Measurements from ENCODE around the gene GET4. TPM values are rescaled to one million over a fixed set of nuclear protein-coding genes. Genes with fewer than 3 reads are reported as not detected.

Gene GET4
- total RNA-seq, 3 donors from 2014 or later (not counting 1 experiment from before 2014, with no cell fraction given): 69.3 to 81.6 (median 73.2) TPM

DNA sequence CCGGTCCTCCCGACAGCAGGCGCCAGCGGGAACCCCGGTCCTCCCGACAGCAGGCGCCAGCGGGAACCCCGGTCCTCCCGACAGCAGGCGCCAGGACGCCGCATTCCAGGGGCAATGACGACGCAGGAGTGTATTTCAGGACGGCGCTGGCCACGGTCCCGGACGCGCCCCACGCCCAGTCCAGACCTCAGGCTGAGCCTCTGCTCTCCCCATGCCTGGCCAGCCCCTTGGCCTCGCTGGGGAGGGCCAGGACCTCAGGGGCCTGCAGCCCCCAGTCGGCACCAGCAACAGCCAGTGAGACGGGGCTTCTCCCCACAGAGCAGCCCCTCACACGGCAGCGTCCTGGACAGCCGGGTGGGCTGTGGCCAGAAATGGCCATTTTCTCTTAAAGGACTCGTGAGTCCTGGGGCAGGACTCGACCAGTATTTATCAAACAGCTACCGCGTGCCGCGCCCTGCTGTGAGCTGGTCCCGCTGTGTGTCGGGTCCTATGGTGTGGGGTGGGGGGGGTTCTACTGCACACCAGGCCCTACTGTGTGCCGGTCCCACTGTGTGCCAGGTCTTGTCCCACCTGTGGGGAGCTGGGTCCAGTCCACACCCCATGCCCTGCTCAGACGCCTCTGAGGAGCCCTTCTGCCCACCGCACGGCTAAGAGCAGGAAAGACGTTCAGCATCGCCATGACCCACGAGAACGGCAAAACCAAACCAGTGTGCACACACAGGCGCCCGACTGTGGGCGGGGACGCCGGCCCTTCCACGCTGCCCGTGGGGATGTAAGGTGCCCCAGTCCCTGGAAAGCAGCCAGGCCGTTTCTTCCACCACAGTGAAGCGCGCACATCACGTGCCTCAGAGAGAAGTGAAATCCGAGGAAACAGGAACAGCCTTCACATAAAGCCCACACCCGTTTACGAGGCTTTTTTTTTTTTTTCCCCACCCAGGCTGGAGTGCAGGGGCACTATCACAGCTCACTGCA, 33.3 kb downstream of the GET4 start:
- peak overlapping the region; percentile 17 for H3K4me3 ChIP-seq (ENCODE audit: low read length)
- TF ChIP-seq CTCF (IDR thresholded peaks at IDR 0.05): peak; percentile 60
- no peak overlapping the region for H3K27ac ChIP-seq (ENCODE audit: low read length)
- peak in 1 of 3 donors; percentile 28 for ATAC-seq
- Mint-ChIP-seq H3K4me3 (peak overlapping the region; percentile 75), H3K27ac (peak overlapping the region; percentile 54 to 60), H3K4me1 (peaks cover 8 to 46% of the 10 kb centered on the region in 2 donors), H3K27me3 (ENCODE audit: low read depth in 2 of 2) (no peaks in the 10 kb centered on the region), H3K9me3 (no peaks in the 10 kb centered on the region), H3K36me3 (no peaks in the 10 kb centered on the region)
- no peaks in the 10 kb centered on the region for H3K27me3 ChIP-seq (ENCODE audit: control insufficient read depth, insufficient read depth, low read length)
- peak in 1 of 2 donors; percentile 51 for DNase-seq
- intact Hi-C loops (cut with micrococcal nuclease): loop anchor here (1.0 to 5.0 kb wide), 2 partner anchors 14 to 1613 kb away; no protein-coding TSS in a partner anchor
- H3K36me3 ChIP-seq (ENCODE audit: control insufficient read depth, insufficient read depth, low read length): no peaks in the 10 kb centered on the region
- peaks cover 46% of the 10 kb centered on the region for H3K4me1 ChIP-seq (ENCODE audit: control insufficient read depth, insufficient read depth, low read length)
- WGBS (ENCODE audit: insufficient coverage): 19% methylated on average over 56 of the region's 58 CpGs
- H3K9me3 ChIP-seq (ENCODE audit: control insufficient read depth, insufficient read depth, low read length): no peaks in the 10 kb centered on the region

- WGBS (ENCODE audit: insufficient coverage): 65% methylated on average over 9 of the region's 11 CpGs
- Mint-ChIP-seq H3K9me3 (no peaks in the 10 kb centered on the region), H3K27ac (peak overlapping the region; percentile 54 to 60), H3K36me3 (no peaks in the 10 kb centered on the region), H3K27me3 (ENCODE audit: low read depth in 2 of 2) (no peaks in the 10 kb centered on the region), H3K4me1 (peaks cover 11 to 43% of the 10 kb centered on the region in 2 donors), H3K4me3 (peak overlapping the region; percentile 75)
- no peaks in the 10 kb centered on the region for H3K36me3 ChIP-seq (ENCODE audit: control insufficient read depth, insufficient read depth, low read length)
- no peak overlapping the region for H3K27ac ChIP-seq (ENCODE audit: low read length)
- no peaks in the 10 kb centered on the region for H3K27me3 ChIP-seq (ENCODE audit: control insufficient read depth, insufficient read depth, low read length)
- intact Hi-C loops (cut with micrococcal nuclease): loop anchor here (1.0 kb wide), 1 partner anchor 13 kb away; no protein-coding TSS in a partner anchor
- ATAC-seq (no peak), DNase-seq (no peak)
- no peak overlapping the region for H3K4me3 ChIP-seq (ENCODE audit: low read length)
- no peak for TF ChIP-seq CTCF (IDR thresholded peaks at IDR 0.05)
- H3K9me3 ChIP-seq (ENCODE audit: control insufficient read depth, insufficient read depth, low read length): no peaks in the 10 kb centered on the region
- peaks cover 50% of the 10 kb centered on the region for H3K4me1 ChIP-seq (ENCODE audit: control insufficient read depth, insufficient read depth, low read length)
Measured at GRCh38 chr7:910441-910861, 34.1 kb downstream of the GET4 start.

- no peak for DNase-seq
- WGBS (ENCODE audit: insufficient coverage): 82% methylated on average over 19 of the region's 19 CpGs
- no peaks in the 10 kb centered on the region for H3K36me3 Mint-ChIP-seq
- Histone ChIP-seq H3K4me3 (ENCODE audit: low read length) (no peak overlapping the region), H3K9me3 (ENCODE audit: control insufficient read depth, insufficient read depth, low read length) (no peaks in the 10 kb centered on the region), H3K27me3 (ENCODE audit: control insufficient read depth, insufficient read depth, low read length) (no peaks in the 10 kb centered on the region), H3K27ac (ENCODE audit: low read length) (no peak overlapping the region), H3K36me3 (ENCODE audit: control insufficient read depth, insufficient read depth, low read length) (no peaks in the 10 kb centered on the region), H3K4me1 (ENCODE audit: control insufficient read depth, insufficient read depth, low read length) (peaks cover 50% of the 10 kb centered on the region)
- no peak overlapping the region for H3K4me3 Mint-ChIP-seq
- no peak for TF ChIP-seq CTCF (IDR thresholded peaks at IDR 0.05)
- intact Hi-C loops (cut with micrococcal nuclease): loop anchor here (1.0 kb wide), 1 partner anchor 12 kb away; no protein-coding TSS in a partner anchor
- no peaks in the 10 kb centered on the region for H3K9me3 Mint-ChIP-seq
- H3K4me1 Mint-ChIP-seq: peaks cover 17 to 41% of the 10 kb centered on the region in 2 donors
- H3K27me3 Mint-ChIP-seq (ENCODE audit: low read depth in 2 of 2): no peaks in the 10 kb centered on the region
- ATAC-seq: no peak
- peak overlapping the region in 1 of 2 donors; percentile 60 for H3K27ac Mint-ChIP-seq
Measured at GRCh38 chr7:910931-911431, 34.6 kb downstream of the GET4 start.

Measured in natural killer cell (primary cell).